Measurements from ENCODE around the gene NSUN2. TPM values are rescaled to one million over a fixed set of nuclear protein-coding genes. Genes with fewer than 3 reads are reported as not detected.

The NSUN2 gene
- total RNA-seq, 1 donor from 2014 or later: 78.8 TPM

GRCh38 chr5:6608016-6608415, 24.8 kb downstream of the NSUN2 start:
- H3K36me3 Mint-ChIP-seq (ENCODE audit: low read depth, unreplicated experiment): peaks cover 44% of the 10 kb centered on the region
- peaks cover 78% of the 10 kb centered on the region for H3K36me3 ChIP-seq (ENCODE audit: insufficient read depth, low read length)

GRCh38 chr5:6607559-6607936, 25.3 kb downstream of the NSUN2 start:
- H3K9me3 ChIP-seq (ENCODE audit: insufficient read depth, low read depth, low read length): no peaks in the 10 kb centered on the region
- no peak for FAIRE-seq
- H3K9ac ChIP-seq (ENCODE audit: low read length): no peak overlapping the region
- H3K9me3 Mint-ChIP-seq (ENCODE audit: unreplicated experiment): no peaks in the 10 kb centered on the region
- H3K27ac ChIP-seq (ENCODE audit: low read depth, low read length): no peak overlapping the region
- peaks cover 82% of the 10 kb centered on the region for H3K36me3 ChIP-seq (ENCODE audit: insufficient read depth, low read length)
- DNase-seq (ENCODE audit: low read depth): no peak
- no peaks in the 10 kb centered on the region for H3K4me1 ChIP-seq (ENCODE audit: insufficient read depth, low read length)
- peaks cover 43% of the 10 kb centered on the region for H3K36me3 Mint-ChIP-seq (ENCODE audit: low read depth, unreplicated experiment)
- peaks cover 23% of the 10 kb centered on the region for H3K79me2 ChIP-seq (ENCODE audit: insufficient read depth, low read length)
- no peaks in the 10 kb centered on the region for H3K4me1 Mint-ChIP-seq (ENCODE audit: low read depth, unreplicated experiment)
- TF ChIP-seq CTCF (IDR thresholded peaks at IDR 0.05; ENCODE audit: insufficient read depth, low read depth, low read length) (no peak), EZH2 (IDR thresholded peaks at IDR 0.05; ENCODE audit: insufficient read depth, low read length) (no peak)
- no peak overlapping the region for H3K4me2 ChIP-seq (ENCODE audit: low read length)
- no peak overlapping the region for H3K27ac Mint-ChIP-seq (ENCODE audit: unreplicated experiment)
- no peaks in the 10 kb centered on the region for H3K27me3 Mint-ChIP-seq (ENCODE audit: low read depth, unreplicated experiment)
- no peak overlapping the region for H2AFZ ChIP-seq (ENCODE audit: low read depth, low read length)
- no peaks in the 10 kb centered on the region for H3K27me3 ChIP-seq (ENCODE audit: insufficient read depth, low read length)
- H3K4me3 Mint-ChIP-seq (ENCODE audit: unreplicated experiment): no peak overlapping the region
- H3K4me3 ChIP-seq (ENCODE audit: insufficient read depth, low read depth, low read length): no peak overlapping the region
- peaks cover 46% of the 10 kb centered on the region for H4K20me1 ChIP-seq (ENCODE audit: insufficient read depth, low read length)

More at GRCh38 chr5:6608016-6608415, 24.8 kb downstream of the NSUN2 start:
- no peaks in the 10 kb centered on the region for H3K4me1 Mint-ChIP-seq (ENCODE audit: low read depth, unreplicated experiment)
- no peak for DNase-seq (ENCODE audit: low read depth)
- no peak for TF ChIP-seq EZH2 (IDR thresholded peaks at IDR 0.05; ENCODE audit: insufficient read depth, low read length)
- no peak for TF ChIP-seq CTCF (IDR thresholded peaks at IDR 0.05; ENCODE audit: insufficient read depth, low read depth, low read length)
- no peaks in the 10 kb centered on the region for H3K27me3 Mint-ChIP-seq (ENCODE audit: low read depth, unreplicated experiment)
- Histone ChIP-seq H3K4me3 (ENCODE audit: insufficient read depth, low read depth, low read length) (no peak overlapping the region), H3K79me2 (ENCODE audit: insufficient read depth, low read length) (peaks cover 28% of the 10 kb centered on the region), H3K27me3 (ENCODE audit: insufficient read depth, low read length) (no peaks in the 10 kb centered on the region), H3K9me3 (ENCODE audit: insufficient read depth, low read depth, low read length) (no peaks in the 10 kb centered on the region), H4K20me1 (ENCODE audit: insufficient read depth, low read length) (peaks cover 49% of the 10 kb centered on the region), H3K9ac (ENCODE audit: low read length) (no peak overlapping the region), H2AFZ (ENCODE audit: low read depth, low read length) (no peak overlapping the region), H3K4me1 (ENCODE audit: insufficient read depth, low read length) (no peaks in the 10 kb centered on the region), H3K27ac (ENCODE audit: low read depth, low read length) (no peak overlapping the region), H3K4me2 (ENCODE audit: low read length) (no peak overlapping the region)
- H3K27ac Mint-ChIP-seq (ENCODE audit: unreplicated experiment): no peak overlapping the region
- no peaks in the 10 kb centered on the region for H3K9me3 Mint-ChIP-seq (ENCODE audit: unreplicated experiment)
- H3K4me3 Mint-ChIP-seq (ENCODE audit: unreplicated experiment): no peak overlapping the region
- FAIRE-seq: no peak

GRCh38 chr5:6606884-6607558, 25.8 kb downstream of the NSUN2 start:
- H3K36me3 Mint-ChIP-seq (ENCODE audit: low read depth, unreplicated experiment): peaks cover 41% of the 10 kb centered on the region

More at GRCh38 chr5:6606884-6607558, 25.8 kb downstream of the NSUN2 start:
- H3K9me3 Mint-ChIP-seq (ENCODE audit: unreplicated experiment): no peaks in the 10 kb centered on the region
- no peak for FAIRE-seq
- Histone ChIP-seq H3K79me2 (ENCODE audit: insufficient read depth, low read length) (peaks cover 18% of the 10 kb centered on the region), H4K20me1 (ENCODE audit: insufficient read depth, low read length) (peaks cover 42% of the 10 kb centered on the region), H3K36me3 (ENCODE audit: insufficient read depth, low read length) (peaks cover 85% of the 10 kb centered on the region), H2AFZ (ENCODE audit: low read depth, low read length) (no peak overlapping the region), H3K27ac (ENCODE audit: low read depth, low read length) (no peak overlapping the region), H3K4me3 (ENCODE audit: insufficient read depth, low read depth, low read length) (no peak overlapping the region), H3K4me1 (ENCODE audit: insufficient read depth, low read length) (no peaks in the 10 kb centered on the region), H3K27me3 (ENCODE audit: insufficient read depth, low read length) (no peaks in the 10 kb centered on the region), H3K9me3 (ENCODE audit: insufficient read depth, low read depth, low read length) (no peaks in the 10 kb centered on the region), H3K4me2 (ENCODE audit: low read length) (no peak overlapping the region), H3K9ac (ENCODE audit: low read length) (no peak overlapping the region)
- no peak overlapping the region for H3K4me3 Mint-ChIP-seq (ENCODE audit: unreplicated experiment)
- DNase-seq (ENCODE audit: low read depth): no peak
- H3K4me1 Mint-ChIP-seq (ENCODE audit: low read depth, unreplicated experiment): no peaks in the 10 kb centered on the region
- H3K27me3 Mint-ChIP-seq (ENCODE audit: low read depth, unreplicated experiment): no peaks in the 10 kb centered on the region
- TF ChIP-seq CTCF (IDR thresholded peaks at IDR 0.05; ENCODE audit: insufficient read depth, low read depth, low read length) (no peak), EZH2 (IDR thresholded peaks at IDR 0.05; ENCODE audit: insufficient read depth, low read length) (no peak)
- peak overlapping the region; percentile 69 for H3K27ac Mint-ChIP-seq (ENCODE audit: unreplicated experiment)
